Subcutaneous adipose tissue (tissue), 4 donors: ENCODE results near the gene DOCK6. TPM values are rescaled to one million over a fixed set of nuclear protein-coding genes. Genes with fewer than 3 reads are reported as not detected.

ENCODE experiments used
- CTCF ChIP-seq: fragments of 450-650 bp; IDR thresholded peaks from one replicate; pipeline ENCODE4 v1.5.1; 2016; ENCODE audit warnings: low read depth, mild to moderate bottlenecking, control low read depth, antibody characterized with exemption, moderate library complexity
- total RNA-seq, 4 donors: library from RNA; depleted of rRNA; stranded (reverse); fragments of >200 nt; gene quantifications; one replicate each; pipeline ENCODE4 v1.1.0, GENCODE V29; 2016

Gene DOCK6
- total RNA-seq, 4 donors from 2014 or later, result 28.4 to 149 (median 40.6) TPM

- TF ChIP-seq CTCF, result no peak
Observed at GRCh38 chr19:11284515-11284914, 22.2 kb upstream of the DOCK6 start.

GRCh38 chr19:11281356-11282049, 19.2 kb upstream of the DOCK6 start:
- TF ChIP-seq CTCF, result no peak

- TF ChIP-seq CTCF, result no peak
Observed at GRCh38 chr19:11279505-11280236, 17.3 kb upstream of the DOCK6 start.

- TF ChIP-seq CTCF, result no peak
Observed at GRCh38 chr19:11278670-11279069, 16.3 kb upstream of the DOCK6 start.

GRCh38 chr19:11274533-11275086, 12.3 kb upstream of the DOCK6 start:
- TF ChIP-seq CTCF, result no peak

- TF ChIP-seq CTCF, result no peak
Observed at GRCh38 chr19:11273989-11274388, 11.7 kb upstream of the DOCK6 start.

GRCh38 chr19:11273296-11273695, 11.0 kb upstream of the DOCK6 start:
- TF ChIP-seq CTCF, result no peak
